HEK293 (cell line): ENCODE results near the gene DHX38.

Experiments used
- ZNF223 ChIP-seq: fragments of 450-650 bp; formaldehyde crosslinking; IDR thresholded peaks from 2 replicates; pipeline ENCODE4 v1.5.1; 2016; ENCODE audit warnings: missing biosample characterization, missing genetic modification characterization
- TF ChIP-seq, protein P1 (sequence below): fragments of 450-650 bp; formaldehyde crosslinking; IDR thresholded peaks from 2 replicates; pipeline ENCODE4 v1.5.1; 2016; ENCODE audit warnings: missing biosample characterization, missing genetic modification characterization
- TF ChIP-seq, protein P2 (sequence below): fragments of 450-650 bp; formaldehyde crosslinking; IDR thresholded peaks from 2 replicates; pipeline ENCODE4 v1.5.1; 2016; ENCODE audit warnings: missing biosample characterization, missing genetic modification characterization
- TF ChIP-seq, protein P3 (sequence below): fragments of 450-650 bp; formaldehyde crosslinking; IDR thresholded peaks from 2 replicates; pipeline ENCODE4 v1.5.1; 2016; ENCODE audit warnings: missing biosample characterization, missing genetic modification characterization, low read depth

DNA sequence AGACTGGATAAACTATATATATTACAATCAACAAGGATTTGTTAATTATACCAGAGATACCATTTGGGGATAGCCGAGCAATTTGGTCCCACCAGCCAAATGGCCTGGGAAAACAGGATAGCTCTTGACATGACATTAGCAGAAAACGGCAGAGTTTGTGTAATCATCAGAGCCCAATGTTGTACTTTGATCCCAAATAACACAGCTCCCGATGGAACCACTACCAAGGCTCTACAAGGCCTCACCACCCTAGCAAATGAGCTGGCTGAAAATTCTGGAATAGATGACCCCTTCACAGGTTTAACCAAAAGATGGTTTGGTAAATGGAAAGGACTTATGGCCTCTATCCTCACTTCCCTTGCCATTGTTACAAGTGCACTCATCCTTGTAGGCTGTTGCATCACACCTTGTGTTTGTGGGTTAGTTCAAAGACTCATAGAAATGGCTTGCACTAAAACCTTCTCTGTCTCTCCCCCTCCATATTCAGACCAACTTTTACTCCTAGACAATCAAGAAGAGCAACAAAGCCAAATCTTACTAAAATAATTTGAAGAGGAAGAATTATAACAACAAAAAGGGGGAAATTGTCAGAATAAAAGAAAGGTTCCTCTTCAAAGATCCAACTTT is 9.8 kb upstream of the DHX38 start:
- TF ChIP-seq, protein P1, sequence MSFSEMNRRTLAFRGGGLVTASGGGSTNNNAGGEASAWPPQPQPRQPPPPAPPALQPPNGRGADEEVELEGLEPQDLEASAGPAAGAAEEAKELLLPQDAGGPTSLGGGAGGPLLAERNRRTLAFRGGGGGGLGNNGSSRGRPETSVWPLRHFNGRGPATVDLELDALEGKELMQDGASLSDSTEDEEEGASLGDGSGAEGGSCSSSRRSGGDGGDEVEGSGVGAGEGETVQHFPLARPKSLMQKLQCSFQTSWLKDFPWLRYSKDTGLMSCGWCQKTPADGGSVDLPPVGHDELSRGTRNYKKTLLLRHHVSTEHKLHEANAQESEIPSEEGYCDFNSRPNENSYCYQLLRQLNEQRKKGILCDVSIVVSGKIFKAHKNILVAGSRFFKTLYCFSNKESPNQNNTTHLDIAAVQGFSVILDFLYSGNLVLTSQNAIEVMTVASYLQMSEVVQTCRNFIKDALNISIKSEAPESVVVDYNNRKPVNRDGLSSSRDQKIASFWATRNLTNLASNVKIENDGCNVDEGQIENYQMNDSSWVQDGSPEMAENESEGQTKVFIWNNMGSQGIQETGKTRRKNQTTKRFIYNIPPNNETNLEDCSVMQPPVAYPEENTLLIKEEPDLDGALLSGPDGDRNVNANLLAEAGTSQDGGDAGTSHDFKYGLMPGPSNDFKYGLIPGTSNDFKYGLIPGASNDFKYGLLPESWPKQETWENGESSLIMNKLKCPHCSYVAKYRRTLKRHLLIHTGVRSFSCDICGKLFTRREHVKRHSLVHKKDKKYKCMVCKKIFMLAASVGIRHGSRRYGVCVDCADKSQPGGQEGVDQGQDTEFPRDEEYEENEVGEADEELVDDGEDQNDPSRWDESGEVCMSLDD (tag by site-specific recombination), result no peak
- TF ChIP-seq, protein P2, sequence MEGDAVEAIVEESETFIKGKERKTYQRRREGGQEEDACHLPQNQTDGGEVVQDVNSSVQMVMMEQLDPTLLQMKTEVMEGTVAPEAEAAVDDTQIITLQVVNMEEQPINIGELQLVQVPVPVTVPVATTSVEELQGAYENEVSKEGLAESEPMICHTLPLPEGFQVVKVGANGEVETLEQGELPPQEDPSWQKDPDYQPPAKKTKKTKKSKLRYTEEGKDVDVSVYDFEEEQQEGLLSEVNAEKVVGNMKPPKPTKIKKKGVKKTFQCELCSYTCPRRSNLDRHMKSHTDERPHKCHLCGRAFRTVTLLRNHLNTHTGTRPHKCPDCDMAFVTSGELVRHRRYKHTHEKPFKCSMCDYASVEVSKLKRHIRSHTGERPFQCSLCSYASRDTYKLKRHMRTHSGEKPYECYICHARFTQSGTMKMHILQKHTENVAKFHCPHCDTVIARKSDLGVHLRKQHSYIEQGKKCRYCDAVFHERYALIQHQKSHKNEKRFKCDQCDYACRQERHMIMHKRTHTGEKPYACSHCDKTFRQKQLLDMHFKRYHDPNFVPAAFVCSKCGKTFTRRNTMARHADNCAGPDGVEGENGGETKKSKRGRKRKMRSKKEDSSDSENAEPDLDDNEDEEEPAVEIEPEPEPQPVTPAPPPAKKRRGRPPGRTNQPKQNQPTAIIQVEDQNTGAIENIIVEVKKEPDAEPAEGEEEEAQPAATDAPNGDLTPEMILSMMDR (tag by site-specific recombination), result no peak
- TF ChIP-seq, protein P3, sequence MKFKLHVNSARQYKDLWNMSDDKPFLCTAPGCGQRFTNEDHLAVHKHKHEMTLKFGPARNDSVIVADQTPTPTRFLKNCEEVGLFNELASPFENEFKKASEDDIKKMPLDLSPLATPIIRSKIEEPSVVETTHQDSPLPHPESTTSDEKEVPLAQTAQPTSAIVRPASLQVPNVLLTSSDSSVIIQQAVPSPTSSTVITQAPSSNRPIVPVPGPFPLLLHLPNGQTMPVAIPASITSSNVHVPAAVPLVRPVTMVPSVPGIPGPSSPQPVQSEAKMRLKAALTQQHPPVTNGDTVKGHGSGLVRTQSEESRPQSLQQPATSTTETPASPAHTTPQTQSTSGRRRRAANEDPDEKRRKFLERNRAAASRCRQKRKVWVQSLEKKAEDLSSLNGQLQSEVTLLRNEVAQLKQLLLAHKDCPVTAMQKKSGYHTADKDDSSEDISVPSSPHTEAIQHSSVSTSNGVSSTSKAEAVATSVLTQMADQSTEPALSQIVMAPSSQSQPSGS (tag by site-specific recombination), result no peak
- no peak for TF ChIP-seq ZNF223 (tag by site-specific recombination)
